GM10248 (cell line): ENCODE results near the gene H3-3A.
"Not testable (repeated sequence)": the region's sequence is repeated elsewhere in the genome, so short reads cannot be mapped to it uniquely, and the experiment has no call there.

Experiments
- CTCF ChIA-PET: fragments of 300-600 bp; sonication (Branson Sonifier 250); formaldehyde crosslinking; extraction: SDS; loops from one replicate; lab custom pipeline; 2021; ENCODE audit warnings: antibody characterized with exemption; lab: Yijun Ruan, JAX
- POLR2A ChIA-PET: fragments of 350-650 bp; sonication (Branson Sonifier 250); formaldehyde crosslinking; extraction: SDS; loops from one replicate; lab custom pipeline; 2020; ENCODE audit warnings: antibody characterized with exemption; lab: Yijun Ruan, JAX
- DNase-seq: peaks from one replicate; pipeline ENCODE4 v3.0.0; 2012; ENCODE audit errors: extremely low spot score
- TF ChIP-seq, protein P1 (sequence below): IDR thresholded peaks from 2 replicates; pipeline ENCODE4 v1.5.1; 2012; ENCODE audit warnings: mild to moderate bottlenecking, low read depth; ENCODE audit errors: extremely low read depth, missing control alignments, control extremely low read depth

The H3-3A gene

DNA sequence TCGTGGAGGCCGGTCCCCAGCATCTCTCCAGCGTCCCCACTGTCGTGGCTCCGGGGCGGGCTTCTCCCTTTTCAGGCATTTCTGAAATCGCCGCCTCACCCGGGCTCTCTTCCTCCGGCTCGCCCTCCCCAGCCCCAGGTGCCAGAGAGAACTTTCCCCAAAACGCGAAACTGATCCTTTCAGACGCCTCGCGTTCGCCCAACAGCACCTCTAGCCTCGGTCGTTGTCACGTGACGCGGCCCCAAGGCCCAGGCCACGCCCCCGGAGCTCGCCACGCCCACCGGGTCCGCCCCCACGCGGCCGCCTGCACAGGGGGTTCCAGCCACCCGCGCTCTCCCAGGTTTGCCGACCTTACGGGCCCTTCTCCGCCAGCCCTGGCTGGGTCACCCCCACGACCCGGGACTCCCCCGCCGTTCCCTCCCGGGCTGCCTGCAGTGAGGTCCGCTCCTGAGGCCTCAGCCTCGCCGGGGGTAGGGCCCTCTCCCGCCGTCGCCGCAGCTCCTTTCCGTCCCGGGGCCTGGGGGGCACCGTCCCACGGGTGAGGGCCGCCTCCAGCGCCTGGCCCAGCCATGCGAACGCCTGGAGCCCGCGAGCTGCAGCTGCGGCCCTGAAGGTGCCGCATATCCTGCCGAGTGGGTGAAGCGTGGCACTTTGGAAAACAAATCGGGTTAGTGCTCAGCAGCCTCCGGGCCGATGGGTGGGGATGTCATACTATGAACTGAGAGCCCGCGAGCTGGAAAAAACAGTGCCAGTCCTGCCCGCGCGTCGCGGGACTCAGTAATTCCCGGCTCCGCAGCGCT, 21.0 kb downstream of the H3-3A start:
- DNase-seq: peak; percentile 97
- CTCF ChIA-PET: interaction anchor here (0.6 to 2.9 kb wide), 12 partner anchors 10 to 42 kb away, joined by 3 to 21 read pairs (median 8); partner anchors contain the start of gene H3-3A
- POLR2A ChIA-PET: interaction anchor here (0.7 to 2.9 kb wide), 6 partner anchors 10 to 84 kb away, joined by 3 to 12 read pairs (median 8); partner anchors contain the start of genes H3-3A and SDE2
- TF ChIP-seq, protein P1, sequence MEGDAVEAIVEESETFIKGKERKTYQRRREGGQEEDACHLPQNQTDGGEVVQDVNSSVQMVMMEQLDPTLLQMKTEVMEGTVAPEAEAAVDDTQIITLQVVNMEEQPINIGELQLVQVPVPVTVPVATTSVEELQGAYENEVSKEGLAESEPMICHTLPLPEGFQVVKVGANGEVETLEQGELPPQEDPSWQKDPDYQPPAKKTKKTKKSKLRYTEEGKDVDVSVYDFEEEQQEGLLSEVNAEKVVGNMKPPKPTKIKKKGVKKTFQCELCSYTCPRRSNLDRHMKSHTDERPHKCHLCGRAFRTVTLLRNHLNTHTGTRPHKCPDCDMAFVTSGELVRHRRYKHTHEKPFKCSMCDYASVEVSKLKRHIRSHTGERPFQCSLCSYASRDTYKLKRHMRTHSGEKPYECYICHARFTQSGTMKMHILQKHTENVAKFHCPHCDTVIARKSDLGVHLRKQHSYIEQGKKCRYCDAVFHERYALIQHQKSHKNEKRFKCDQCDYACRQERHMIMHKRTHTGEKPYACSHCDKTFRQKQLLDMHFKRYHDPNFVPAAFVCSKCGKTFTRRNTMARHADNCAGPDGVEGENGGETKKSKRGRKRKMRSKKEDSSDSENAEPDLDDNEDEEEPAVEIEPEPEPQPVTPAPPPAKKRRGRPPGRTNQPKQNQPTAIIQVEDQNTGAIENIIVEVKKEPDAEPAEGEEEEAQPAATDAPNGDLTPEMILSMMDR: no peak

- TF ChIP-seq, protein P1: no peak
- ChIA-PET CTCF (interaction anchor here (1.0 to 2.4 kb wide), 2 partner anchors 10 to 21 kb away, joined by 3 to 9 read pairs; no protein-coding TSS in a partner anchor), POLR2A (interaction anchor here (2.9 kb wide), 1 partner anchor 86 kb away, joined by 10 read pairs; the partner anchor contains the start of gene SDE2)
- DNase-seq: no peak
Measured at GRCh38 chr1:226085675-226086285, 23.3 kb downstream of the H3-3A start.

GRCh38 chr1:226086776-226087175, 24.3 kb downstream of the H3-3A start:
- ChIA-PET POLR2A (no interaction called here), CTCF (interaction anchor here (1.0 to 2.4 kb wide), 2 partner anchors 9 to 22 kb away, joined by 3 to 9 read pairs; no protein-coding TSS in a partner anchor)
- TF ChIP-seq, protein P1: no peak
- no peak for DNase-seq

DNA sequence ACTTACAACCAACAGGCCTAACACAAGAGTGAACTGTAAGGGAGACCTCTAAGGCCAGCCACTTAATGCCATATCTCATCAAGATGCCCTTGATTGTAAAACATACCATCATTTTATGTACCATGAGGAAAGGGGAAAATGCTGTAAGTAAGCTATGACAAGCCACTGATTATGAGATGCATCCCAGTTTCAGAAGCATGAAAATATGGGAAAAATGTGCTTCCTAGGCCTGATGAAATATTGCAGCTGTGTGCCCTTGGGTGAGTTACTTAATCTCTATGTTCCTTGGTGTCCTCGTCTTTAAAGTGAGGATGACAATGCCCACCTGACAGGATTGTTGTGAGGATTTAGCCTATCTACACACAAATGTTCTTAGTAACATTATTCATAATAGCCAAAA, 28.9 kb downstream of the H3-3A start:
- POLR2A ChIA-PET: no interaction called here
- TF ChIP-seq, protein P1: no peak
- no peak for DNase-seq
- CTCF ChIA-PET: interaction anchor here (1.4 to 2.6 kb wide), 3 partner anchors 26 to 87 kb away, joined by 4 to 10 read pairs (median 10); no protein-coding TSS in a partner anchor

DNA sequence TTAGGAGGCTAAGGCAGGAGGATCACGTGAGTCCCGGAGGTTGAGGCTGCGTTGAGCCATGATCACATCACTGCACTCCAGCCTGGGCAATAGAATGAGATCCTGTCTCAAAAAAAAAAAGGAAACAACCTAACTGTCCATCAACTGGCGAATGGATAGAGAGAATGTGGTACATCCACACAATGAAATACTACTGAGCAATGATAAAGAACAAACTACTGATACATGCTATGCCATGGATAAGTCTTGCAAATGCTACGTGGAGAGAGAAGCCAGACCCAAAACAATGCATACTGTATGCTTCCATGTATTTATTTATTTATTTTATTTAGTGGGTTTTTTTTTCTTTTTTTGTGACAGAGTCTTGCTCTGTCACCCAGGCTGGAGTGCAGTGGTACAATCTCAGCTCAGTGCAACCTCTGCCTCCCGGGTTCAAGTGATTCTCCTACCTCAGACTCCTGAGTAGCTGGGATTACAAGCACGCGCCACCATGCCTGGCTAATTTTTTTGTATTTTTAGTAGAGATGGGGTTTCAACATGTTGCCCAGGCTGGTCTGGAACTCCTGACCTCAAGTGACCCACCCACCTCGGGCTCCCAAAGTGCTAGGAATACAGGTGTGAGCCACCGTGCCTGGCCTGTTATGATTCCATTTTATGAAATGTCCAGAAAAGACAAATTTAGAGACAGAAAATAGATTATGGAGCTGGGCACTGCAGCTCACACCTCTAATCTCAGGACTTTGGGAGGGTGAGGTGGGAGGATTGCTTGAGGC, 29.7 kb downstream of the H3-3A start:
- POLR2A ChIA-PET, DNase-seq: not testable (repeated sequence)
- CTCF ChIA-PET: interaction anchor here (1.0 to 2.6 kb wide), 5 partner anchors 9 to 33 kb away, joined by 3 to 10 read pairs (median 10); no protein-coding TSS in a partner anchor

GRCh38 chr1:226092965-226093364, 30.4 kb downstream of the H3-3A start:
- ChIA-PET CTCF (interaction anchor here (1.0 to 2.6 kb wide), 6 partner anchors 10 to 241 kb away, joined by 3 to 12 read pairs (median 10); no protein-coding TSS in a partner anchor), POLR2A (no interaction called here)
- TF ChIP-seq, protein P1: no peak
- DNase-seq: no peak
